GM12878 (cell line): Measurements from ENCODE around the gene UFC1. TPM values are rescaled to one million over a fixed set of nuclear protein-coding genes. Genes with fewer than 3 reads are reported as not detected.

ENCODE experiments used
- ATF7 ChIP-seq: fragments of 450-650 bp; IDR thresholded peaks from 2 replicates; pipeline ENCODE4 v1.6.1; 2016; ENCODE audit warnings: low read depth, mild to moderate bottlenecking
- CBX5 ChIP-seq: sonication (generic); IDR thresholded peaks from 2 replicates; pipeline ENCODE4 v1.6.1; 2016; ENCODE audit warnings: low read depth, moderate library complexity, mild to moderate bottlenecking, inconsistent platforms
- FOS ChIP-seq: IDR thresholded peaks from 3 replicates; pipeline ENCODE4 v1.6.1; 2011; ENCODE audit warnings: borderline replicate concordance; ENCODE audit not compliant: insufficient read length; ENCODE audit errors: extremely low read depth
- MEF2B ChIP-seq: fragments of 450-650 bp; IDR thresholded peaks from 2 replicates; pipeline ENCODE4 v1.6.1; 2018; ENCODE audit warnings: mild to moderate bottlenecking, moderate library complexity; ENCODE audit not compliant: partially characterized antibody, poor library complexity, severe bottlenecking
- POLR2A ChIP-seq: IDR thresholded peaks from 2 replicates; pipeline ENCODE4 v1.6.1; 2011; ENCODE audit warnings: low read depth, mild to moderate bottlenecking, low read length
- POLR2AphosphoS5 ChIP-seq: IDR thresholded peaks from 2 replicates; pipeline ENCODE4 v1.6.1; 2011; ENCODE audit warnings: mild to moderate bottlenecking, low read length, inconsistent platforms
- RAD21 ChIP-seq: IDR thresholded peaks from 2 replicates; pipeline ENCODE4 v1.6.1; 2011; ENCODE audit warnings: mild to moderate bottlenecking, low read depth, low read length, moderate library complexity; ENCODE audit not compliant: insufficient read depth
- SIN3A ChIP-seq: IDR thresholded peaks from 2 replicates; pipeline ENCODE4 v1.6.1; 2012; ENCODE audit warnings: low read depth, low read length, improper control_type of control experiment
- SPI1 ChIP-seq: IDR thresholded peaks from 2 replicates; pipeline ENCODE4 v1.6.1; 2011; ENCODE audit warnings: low read depth, mild to moderate bottlenecking, low read length, moderate library complexity, borderline replicate concordance; ENCODE audit not compliant: insufficient read depth
- SRF ChIP-seq, 2 experiments: IDR thresholded peaks; 2 replicates each; pipeline ENCODE4 v1.6.1; 2011; ENCODE audit warnings: low read depth in 2 of 2, low read length in 2 of 2, mild to moderate bottlenecking in 1 of 2, moderate library complexity in 1 of 2
- TCF12 ChIP-seq: IDR thresholded peaks from 2 replicates; pipeline ENCODE4 v1.6.1; 2011; ENCODE audit warnings: low read depth, mild to moderate bottlenecking, low read length
- TCF3 ChIP-seq: IDR thresholded peaks from 2 replicates; pipeline ENCODE4 v1.6.1; 2012; ENCODE audit warnings: low read depth, mild to moderate bottlenecking, low read length, borderline replicate concordance; ENCODE audit not compliant: insufficient read depth
- YY1 ChIP-seq: IDR thresholded peaks from 2 replicates; pipeline ENCODE4 v1.6.1; 2011; ENCODE audit warnings: low read depth, mild to moderate bottlenecking, low read length
- ZNF384 ChIP-seq: IDR thresholded peaks from 2 replicates; pipeline ENCODE4 v1.6.1; 2012; ENCODE audit warnings: low read depth, mild to moderate bottlenecking, low read length, improper control_type of control experiment, borderline replicate concordance
- ZZZ3 ChIP-seq: IDR thresholded peaks from 2 replicates; pipeline ENCODE4 v1.6.1; 2011; ENCODE audit warnings: low read depth; ENCODE audit not compliant: control insufficient read depth, insufficient read length
- polyA plus RNA-seq, 11 experiments: library from polyadenylated mRNA; depleted of rRNA in 4 of 11; unstranded in 6 of 11; stranded (reverse) in 5 of 11; fragments of >200 nt; fragmentation: Nextera tagmentation in 4 of 11; fragmentation: Illumina TruSeq in 1 of 11; extraction: Ambion mirVana in 4 of 11; extraction: Trizol in 1 of 11; gene quantifications; 1 replicate in 1 of 11; 2 replicates in 10 of 11; pipeline versions ENCODE4 v1.2.1 to v1.2.3, GENCODE V29; 2011 to 2016; ENCODE audit warnings: inconsistent platforms in 2 of 11, missing spikeins in 2 of 11, low read depth in 1 of 11
- total RNA-seq, 4 experiments: library from RNA; depleted of rRNA in 3 of 4; stranded (reverse); fragments of >200 nt in 3 of 4; fragmentation: Illumina TruSeq in 1 of 4; extraction: Trizol in 1 of 4; gene quantifications; 2 replicates each; pipeline versions ENCODE4 v1.2.1 to v1.2.3, GENCODE V29; 2013 to 2021
- TF ChIP-seq, protein P1 (sequence below): IDR thresholded peaks from 2 replicates; pipeline ENCODE4 v1.6.1; 2012; ENCODE audit warnings: low read depth, low read length, improper control_type of control experiment
- TF ChIP-seq, protein P2 (sequence below): fragments of 450-650 bp; IDR thresholded peaks from 2 replicates; pipeline ENCODE4 v1.6.1; 2018; ENCODE audit warnings: borderline replicate concordance, mild to moderate bottlenecking; ENCODE audit not compliant: partially characterized antibody
- TF ChIP-seq, protein P3 (sequence below): fragments of 450-650 bp; conservative IDR thresholded peaks from 2 replicates; pipeline ENCODE4 v1.6.1; 2017; ENCODE audit warnings: mild to moderate bottlenecking, moderate library complexity
- TF ChIP-seq, protein P4 (sequence below): fragments of 450-650 bp; IDR thresholded peaks from 2 replicates; pipeline ENCODE4 v1.6.1; 2016; ENCODE audit warnings: mild to moderate bottlenecking, moderate library complexity, borderline replicate concordance

UFC1 gene
- total and polyA plus RNA-seq, 10 of the 15 experiments (the other 5 are each of a cell fraction or from before 2014, with no cell fraction given) = 95.9 to 239 (median 151) TPM

DNA sequence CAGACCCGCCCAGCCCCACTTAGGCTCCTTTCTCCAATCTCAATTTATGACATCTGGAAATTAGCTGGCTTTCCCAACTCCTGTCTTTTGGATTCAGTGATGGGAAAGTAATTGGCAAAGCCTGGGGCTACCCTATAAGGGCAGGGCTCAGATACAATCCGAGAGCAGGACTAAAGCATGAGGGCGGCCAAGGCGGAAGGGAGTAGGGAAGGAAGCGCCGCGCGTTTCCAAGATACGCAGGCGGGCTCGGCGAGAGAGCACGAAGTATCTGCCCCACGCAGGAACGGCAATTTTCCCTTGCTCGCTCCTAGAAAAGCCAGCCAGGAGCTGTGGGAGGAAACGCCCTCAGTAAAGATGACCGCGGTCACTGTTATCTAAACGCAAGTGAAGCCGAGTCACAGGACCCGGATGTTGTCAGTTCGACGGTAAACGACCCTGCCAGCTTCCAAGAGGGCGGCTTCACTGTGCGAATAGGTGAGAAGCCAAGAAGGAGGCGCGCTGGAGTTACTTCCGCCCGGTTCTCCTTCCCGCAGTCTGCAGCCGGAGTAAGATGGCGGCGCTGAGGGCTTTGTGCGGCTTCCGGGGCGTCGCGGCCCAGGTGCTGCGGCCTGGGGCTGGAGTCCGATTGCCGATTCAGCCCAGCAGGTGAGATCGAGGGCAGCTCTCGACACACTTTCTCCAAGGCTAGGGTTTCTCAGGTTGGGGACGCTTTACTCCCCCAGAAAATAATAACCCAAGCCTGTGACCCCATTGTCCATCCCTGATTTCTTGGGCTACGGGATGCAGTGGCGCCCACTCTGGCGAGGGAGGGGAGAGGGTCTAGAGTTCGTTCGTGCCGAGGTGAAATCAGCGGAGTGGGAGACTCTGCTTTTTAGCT, 48.3 kb downstream of the UFC1 start, which contains the start of gene NDUFS2 (continued):
- TF ChIP-seq RAD21 = no peak
- TF ChIP-seq, protein P1, sequence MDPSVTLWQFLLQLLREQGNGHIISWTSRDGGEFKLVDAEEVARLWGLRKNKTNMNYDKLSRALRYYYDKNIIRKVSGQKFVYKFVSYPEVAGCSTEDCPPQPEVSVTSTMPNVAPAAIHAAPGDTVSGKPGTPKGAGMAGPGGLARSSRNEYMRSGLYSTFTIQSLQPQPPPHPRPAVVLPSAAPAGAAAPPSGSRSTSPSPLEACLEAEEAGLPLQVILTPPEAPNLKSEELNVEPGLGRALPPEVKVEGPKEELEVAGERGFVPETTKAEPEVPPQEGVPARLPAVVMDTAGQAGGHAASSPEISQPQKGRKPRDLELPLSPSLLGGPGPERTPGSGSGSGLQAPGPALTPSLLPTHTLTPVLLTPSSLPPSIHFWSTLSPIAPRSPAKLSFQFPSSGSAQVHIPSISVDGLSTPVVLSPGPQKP = peak; percentile 80
- TF ChIP-seq, protein P2, sequence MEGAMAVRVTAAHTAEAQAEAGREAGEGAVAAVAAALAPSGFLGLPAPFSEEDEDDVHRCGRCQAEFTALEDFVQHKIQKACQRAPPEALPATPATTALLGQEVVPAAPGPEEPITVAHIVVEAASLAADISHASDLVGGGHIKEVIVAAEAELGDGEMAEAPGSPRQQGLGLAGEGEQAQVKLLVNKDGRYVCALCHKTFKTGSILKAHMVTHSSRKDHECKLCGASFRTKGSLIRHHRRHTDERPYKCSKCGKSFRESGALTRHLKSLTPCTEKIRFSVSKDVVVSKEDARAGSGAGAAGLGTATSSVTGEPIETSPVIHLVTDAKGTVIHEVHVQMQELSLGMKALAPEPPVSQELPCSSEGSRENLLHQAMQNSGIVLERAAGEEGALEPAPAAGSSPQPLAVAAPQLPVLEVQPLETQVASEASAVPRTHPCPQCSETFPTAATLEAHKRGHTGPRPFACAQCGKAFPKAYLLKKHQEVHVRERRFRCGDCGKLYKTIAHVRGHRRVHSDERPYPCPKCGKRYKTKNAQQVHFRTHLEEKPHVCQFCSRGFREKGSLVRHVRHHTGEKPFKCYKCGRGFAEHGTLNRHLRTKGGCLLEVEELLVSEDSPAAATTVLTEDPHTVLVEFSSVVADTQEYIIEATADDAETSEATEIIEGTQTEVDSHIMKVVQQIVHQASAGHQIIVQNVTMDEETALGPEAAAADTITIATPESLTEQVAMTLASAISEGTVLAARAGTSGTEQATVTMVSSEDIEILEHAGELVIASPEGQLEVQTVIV = peak; percentile 75
- TF ChIP-seq CBX5 = no peak
- TF ChIP-seq MEF2B = no peak
- TF ChIP-seq ATF7 = peak; percentile 48; the same call in 1 of the 2 replicates
- TF ChIP-seq POLR2AphosphoS5 = peak; percentile 87
- TF ChIP-seq POLR2A = peak; percentile 96
- no peak for TF ChIP-seq ZNF384
- TF ChIP-seq, protein P3, sequence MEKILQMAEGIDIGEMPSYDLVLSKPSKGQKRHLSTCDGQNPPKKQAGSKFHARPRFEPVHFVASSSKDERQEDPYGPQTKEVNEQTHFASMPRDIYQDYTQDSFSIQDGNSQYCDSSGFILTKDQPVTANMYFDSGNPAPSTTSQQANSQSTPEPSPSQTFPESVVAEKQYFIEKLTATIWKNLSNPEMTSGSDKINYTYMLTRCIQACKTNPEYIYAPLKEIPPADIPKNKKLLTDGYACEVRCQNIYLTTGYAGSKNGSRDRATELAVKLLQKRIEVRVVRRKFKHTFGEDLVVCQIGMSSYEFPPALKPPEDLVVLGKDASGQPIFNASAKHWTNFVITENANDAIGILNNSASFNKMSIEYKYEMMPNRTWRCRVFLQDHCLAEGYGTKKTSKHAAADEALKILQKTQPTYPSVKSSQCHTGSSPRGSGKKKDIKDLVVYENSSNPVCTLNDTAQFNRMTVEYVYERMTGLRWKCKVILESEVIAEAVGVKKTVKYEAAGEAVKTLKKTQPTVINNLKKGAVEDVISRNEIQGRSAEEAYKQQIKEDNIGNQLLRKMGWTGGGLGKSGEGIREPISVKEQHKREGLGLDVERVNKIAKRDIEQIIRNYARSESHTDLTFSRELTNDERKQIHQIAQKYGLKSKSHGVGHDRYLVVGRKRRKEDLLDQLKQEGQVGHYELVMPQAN = peak; percentile 65
- TF ChIP-seq TCF12 = peak; percentile 84; the same call in 1 of the 2 replicates
- peak; percentile 79; the same call in 1 of the 2 replicates for TF ChIP-seq SIN3A
- 0 out of 2 replicates have a peak, but pooled peaks have one; percentile 5 for TF ChIP-seq SPI1
- peak; percentile 100 for TF ChIP-seq YY1
- TF ChIP-seq ZZZ3 = no peak
- TF ChIP-seq, protein P4, sequence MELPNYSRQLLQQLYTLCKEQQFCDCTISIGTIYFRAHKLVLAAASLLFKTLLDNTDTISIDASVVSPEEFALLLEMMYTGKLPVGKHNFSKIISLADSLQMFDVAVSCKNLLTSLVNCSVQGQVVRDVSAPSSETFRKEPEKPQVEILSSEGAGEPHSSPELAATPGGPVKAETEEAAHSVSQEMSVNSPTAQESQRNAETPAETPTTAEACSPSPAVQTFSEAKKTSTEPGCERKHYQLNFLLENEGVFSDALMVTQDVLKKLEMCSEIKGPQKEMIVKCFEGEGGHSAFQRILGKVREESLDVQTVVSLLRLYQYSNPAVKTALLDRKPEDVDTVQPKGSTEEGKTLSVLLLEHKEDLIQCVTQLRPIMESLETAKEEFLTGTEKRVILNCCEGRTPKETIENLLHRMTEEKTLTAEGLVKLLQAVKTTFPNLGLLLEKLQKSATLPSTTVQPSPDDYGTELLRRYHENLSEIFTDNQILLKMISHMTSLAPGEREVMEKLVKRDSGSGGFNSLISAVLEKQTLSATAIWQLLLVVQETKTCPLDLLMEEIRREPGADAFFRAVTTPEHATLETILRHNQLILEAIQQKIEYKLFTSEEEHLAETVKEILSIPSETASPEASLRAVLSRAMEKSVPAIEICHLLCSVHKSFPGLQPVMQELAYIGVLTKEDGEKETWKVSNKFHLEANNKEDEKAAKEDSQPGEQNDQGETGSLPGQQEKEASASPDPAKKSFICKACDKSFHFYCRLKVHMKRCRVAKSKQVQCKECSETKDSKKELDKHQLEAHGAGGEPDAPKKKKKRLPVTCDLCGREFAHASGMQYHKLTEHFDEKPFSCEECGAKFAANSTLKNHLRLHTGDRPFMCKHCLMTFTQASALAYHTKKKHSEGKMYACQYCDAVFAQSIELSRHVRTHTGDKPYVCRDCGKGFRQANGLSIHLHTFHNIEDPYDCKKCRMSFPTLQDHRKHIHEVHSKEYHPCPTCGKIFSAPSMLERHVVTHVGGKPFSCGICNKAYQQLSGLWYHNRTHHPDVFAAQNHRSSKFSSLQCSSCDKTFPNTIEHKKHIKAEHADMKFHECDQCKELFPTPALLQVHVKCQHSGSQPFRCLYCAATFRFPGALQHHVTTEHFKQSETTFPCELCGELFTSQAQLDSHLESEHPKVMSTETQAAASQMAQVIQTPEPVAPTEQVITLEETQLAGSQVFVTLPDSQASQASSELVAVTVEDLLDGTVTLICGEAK = peak; percentile 93
- 0 out of 4 replicates have a peak, but pooled peaks of 1 of the 2 experiments have one; percentile 60 for TF ChIP-seq SRF (IDR thresholded peaks at IDR 0.05; ENCODE audit: low read depth in 2 of 2, low read length in 2 of 2)
- peak; percentile 78; the same call in 1 of the 2 replicates for TF ChIP-seq TCF3
- TF ChIP-seq FOS = no peak
